A549 (cell line): ENCODE measurements around the gene SORCS1. TPM values are rescaled to one million over a fixed set of nuclear protein-coding genes. Genes with fewer than 3 reads are reported as not detected.

Experiments
- ATAC-seq, 2 experiments: fragments of 200-7000 bp in 1 of 2; fragments of >200 bp in 1 of 2; cut with Nextera tagmentation in 1 of 2; cut with Tn5 transposase in 1 of 2; 3 replicates each; pipeline versions ENCODE4 v1.8.0 to v1.9.1; 2018 to 2020; ENCODE audit warnings: mild to moderate bottlenecking in 1 of 2, moderate library complexity in 1 of 2
- CTCF ChIA-PET: fragments of 300-600 bp; sonication (Branson Sonifier 250); formaldehyde crosslinking; extraction: SDS; loops from one replicate; lab custom pipeline; 2021; ENCODE audit warnings: antibody characterized with exemption, inconsistent platforms; lab: Yijun Ruan, JAX
- POLR2A ChIA-PET: fragments of 350-600 bp; formaldehyde crosslinking; extraction: SDS; loops from one replicate; lab custom pipeline; 2021; ENCODE audit warnings: antibody characterized with exemption, inconsistent platforms; lab: Yijun Ruan, JAX
- DNase-seq, 2 experiments: peaks; one replicate each; pipeline versions ENCODE4 v3.0.0 to v3.0.0-alpha.2; 2011 to 2016; ENCODE audit warnings: low read depth in 1 of 2, low spot score in 1 of 2
- FAIRE-seq: peaks from 2 replicates; lab custom pipeline; 2011; peaks lifted over from hg19 to GRCh38; lab: Jason Lieb, UNC
- H3K27ac ChIP-seq, 2 experiments: fragments of >200 bp; sonication (Bioruptor Twin); formaldehyde crosslinking; 3 replicates each; pipeline ENCODE4 v1.5.1; 2016 to 2017
- H3K4me1 ChIP-seq: fragments of >200 bp; sonication (Bioruptor Twin); formaldehyde crosslinking; 3 replicates; pipeline ENCODE4 v1.6.1; 2016
- H3K4me2 ChIP-seq: fragments of >200 bp; sonication (Bioruptor Twin); formaldehyde crosslinking; 3 replicates; pipeline ENCODE4 v1.6.1; 2016
- H3K4me3 ChIP-seq: fragments of >200 bp; sonication (Bioruptor Twin); formaldehyde crosslinking; 3 replicates; pipeline ENCODE4 v1.5.1; 2016
- H3K9me3 ChIP-seq: fragments of >200 bp; sonication (Bioruptor Twin); formaldehyde crosslinking; 3 replicates; pipeline ENCODE4 v1.6.1; 2016
- BCL3 ChIP-seq: fragments of >200 bp; sonication (Bioruptor Twin); formaldehyde crosslinking; IDR thresholded peaks from 3 replicates; pipeline ENCODE4 v1.6.1; 2016
- BHLHE40 ChIP-seq: IDR thresholded peaks from 2 replicates; pipeline ENCODE4 v1.6.1; 2012; ENCODE audit warnings: low read depth, low read length, inconsistent platforms
- CBX8 ChIP-seq: fragments of 200-600 bp; sonication (generic); IDR thresholded peaks from 2 replicates; pipeline ENCODE4 v1.6.1; 2016
- CEBPB ChIP-seq, 2 experiments: fragments of >200 bp in 1 of 2; sonication (Bioruptor Twin) in 1 of 2; formaldehyde crosslinking in 1 of 2; IDR thresholded peaks; 2 replicates each; pipeline ENCODE4 v1.6.1; 2012 to 2016
- EHF ChIP-seq: fragments of 250-450 bp; sonication (Bioruptor Pico); IDR thresholded peaks from 2 replicates; pipeline ENCODE4 v1.5.0; 2020; ENCODE audit warnings: mild to moderate bottlenecking
- EP300 ChIP-seq, 2 experiments: fragments of >200 bp; sonication (Bioruptor Twin); formaldehyde crosslinking; IDR thresholded peaks; 2 replicates in 1 of 2; 3 replicates in 1 of 2; pipeline ENCODE4 v1.6.1; 2016 to 2017
- FOSB ChIP-seq: fragments of 250-450 bp; sonication (Bioruptor Pico); IDR thresholded peaks from 2 replicates; pipeline ENCODE4 v1.5.0; 2020; ENCODE audit warnings: mild to moderate bottlenecking, moderate library complexity
- FOXS1 ChIP-seq: fragments of 250-450 bp; sonication (Bioruptor Pico); IDR thresholded peaks from 2 replicates; pipeline ENCODE4 v1.5.0; 2020; ENCODE audit warnings: mild to moderate bottlenecking, moderate library complexity
- HDAC2 ChIP-seq: fragments of 200-600 bp; sonication (generic); IDR thresholded peaks from 2 replicates; pipeline ENCODE4 v1.6.1; 2016
- HOXB13 ChIP-seq: fragments of 250-450 bp; sonication (Bioruptor Pico); IDR thresholded peaks from 2 replicates; pipeline ENCODE4 v1.5.0; 2020; ENCODE audit warnings: low read depth, mild to moderate bottlenecking, moderate library complexity
- HOXB5 ChIP-seq: fragments of 250-450 bp; sonication (Bioruptor Pico); IDR thresholded peaks from 2 replicates; pipeline ENCODE4 v1.5.0; 2020; ENCODE audit warnings: mild to moderate bottlenecking, moderate library complexity
- KDM1A ChIP-seq: fragments of 200-600 bp; sonication (generic); IDR thresholded peaks from 2 replicates; pipeline ENCODE4 v1.6.1; 2016; ENCODE audit warnings: low read depth, mild to moderate bottlenecking
- RARB ChIP-seq: fragments of 250-450 bp; sonication (Bioruptor Pico); IDR thresholded peaks from 2 replicates; pipeline ENCODE4 v1.8.0; 2021; ENCODE audit warnings: mild to moderate bottlenecking, moderate library complexity
- RCOR1 ChIP-seq: fragments of 150-350 bp; IDR thresholded peaks from 2 replicates; pipeline ENCODE4 v1.6.1; 2014; ENCODE audit warnings: antibody characterized with exemption, low read length, low read depth
- TP53 ChIP-seq: fragments of 250-450 bp; sonication (Bioruptor Pico); IDR thresholded peaks from 2 replicates; pipeline ENCODE4 v1.5.0; 2021; ENCODE audit warnings: mild to moderate bottlenecking, moderate library complexity
- USF2 ChIP-seq: fragments of 450-650 bp; IDR thresholded peaks from 2 replicates; pipeline ENCODE4 v1.6.1; 2014; ENCODE audit warnings: antibody characterized with exemption
- ZFP36 ChIP-seq: fragments of 450-650 bp; IDR thresholded peaks from 2 replicates; pipeline ENCODE4 v1.6.1; 2014; ENCODE audit warnings: borderline replicate concordance; ENCODE audit not compliant: partially characterized antibody
- ZNF302 ChIP-seq: fragments of 250-450 bp; sonication (Bioruptor Pico); IDR thresholded peaks from 2 replicates; pipeline ENCODE4 v1.9.0; 2021; ENCODE audit warnings: inconsistent platforms, mild to moderate bottlenecking, moderate library complexity
- WGBS: methylation state at CpG from one replicate; pipeline ENCODE4 v1.1.6; 2017; ENCODE audit errors: missing lambda C conversion rate; 5-methylcytosine and 5-hydroxymethylcytosine counted together
- polyA plus RNA-seq, 4 experiments: library from polyadenylated mRNA; depleted of rRNA in 3 of 4; stranded (reverse); fragments of >200 nt; fragmentation: RNase III in 1 of 4; extraction: RNeasy Plus Mini Kit Qiagen cat#74134 plus additional on column Dnase treatment in 1 of 4; gene quantifications; 2 replicates in 3 of 4; 3 replicates in 1 of 4; pipeline ENCODE4 v1.2.3, GENCODE V29; 2011 to 2017
- TF ChIP-seq, protein P1 (sequence below): fragments of 150-350 bp; IDR thresholded peaks from 2 replicates; pipeline ENCODE4 v1.6.1; 2014; ENCODE audit warnings: low read depth, mild to moderate bottlenecking, low read length
- TF ChIP-seq, protein P2 (sequence below): IDR thresholded peaks from 2 replicates; pipeline ENCODE4 v1.6.1; 2012
- TF ChIP-seq, protein P3 (sequence below): fragments of 250-450 bp; sonication (Bioruptor Pico); IDR thresholded peaks from 2 replicates; pipeline ENCODE4 v1.5.0; 2020; ENCODE audit warnings: low read depth, mild to moderate bottlenecking, moderate library complexity
- TF ChIP-seq, protein P4 (sequence below): fragments of >200 bp; sonication (Bioruptor Twin); formaldehyde crosslinking; IDR thresholded peaks from 2 replicates; pipeline ENCODE4 v1.6.1; 2016
- TF ChIP-seq, protein P5 (sequence below): IDR thresholded peaks from 2 replicates; pipeline ENCODE4 v1.6.1; 2012; ENCODE audit warnings: low read depth, borderline replicate concordance

The SORCS1 gene
- polyA plus RNA-seq, 2 of the 4 experiments (the other 2 are of a cell fraction) = not detected

- ATAC-seq (no peak), DNase-seq (no peak), FAIRE-seq (no peak)
- Histone ChIP-seq H3K4me3 (no peak overlapping the region), H3K27ac (no peak overlapping the region), H3K4me1 (no peaks in the 10 kb centered on the region), H3K4me2 (no peak overlapping the region), H3K9me3 (no peaks in the 10 kb centered on the region)
- ChIA-PET POLR2A (no interaction called here), CTCF (no interaction called here)
- TF ChIP-seq USF2 = no peak
- WGBS = 12% methylated on average over 1 of the region's 1 CpG
Observed at GRCh38 chr10:106960812-106961211, 203.7 kb downstream of the SORCS1 start.

- 2% methylated on average over 3 of the region's 3 CpGs for WGBS
- Histone ChIP-seq H3K4me3 (no peak overlapping the region), H3K9me3 (no peaks in the 10 kb centered on the region), H3K27ac (no peak overlapping the region), H3K4me1 (no peaks in the 10 kb centered on the region), H3K4me2 (no peak overlapping the region)
- FAIRE-seq = no peak
- ATAC-seq = no peak
- ChIA-PET CTCF (no interaction called here), POLR2A (no interaction called here)
- TF ChIP-seq FOXS1 (CRISPR knock-in tag) (no peak), BHLHE40 (no peak), KDM1A (no peak), TP53 (CRISPR knock-in tag) (no peak), RCOR1 (no peak), HOXB13 (CRISPR knock-in tag) (no peak), FOSB (CRISPR knock-in tag) (no peak), RARB (CRISPR knock-in tag) (no peak), ZNF302 (CRISPR knock-in tag) (no peak)
- TF ChIP-seq, protein P1, sequence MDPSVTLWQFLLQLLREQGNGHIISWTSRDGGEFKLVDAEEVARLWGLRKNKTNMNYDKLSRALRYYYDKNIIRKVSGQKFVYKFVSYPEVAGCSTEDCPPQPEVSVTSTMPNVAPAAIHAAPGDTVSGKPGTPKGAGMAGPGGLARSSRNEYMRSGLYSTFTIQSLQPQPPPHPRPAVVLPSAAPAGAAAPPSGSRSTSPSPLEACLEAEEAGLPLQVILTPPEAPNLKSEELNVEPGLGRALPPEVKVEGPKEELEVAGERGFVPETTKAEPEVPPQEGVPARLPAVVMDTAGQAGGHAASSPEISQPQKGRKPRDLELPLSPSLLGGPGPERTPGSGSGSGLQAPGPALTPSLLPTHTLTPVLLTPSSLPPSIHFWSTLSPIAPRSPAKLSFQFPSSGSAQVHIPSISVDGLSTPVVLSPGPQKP = no peak
- TF ChIP-seq, protein P2, sequence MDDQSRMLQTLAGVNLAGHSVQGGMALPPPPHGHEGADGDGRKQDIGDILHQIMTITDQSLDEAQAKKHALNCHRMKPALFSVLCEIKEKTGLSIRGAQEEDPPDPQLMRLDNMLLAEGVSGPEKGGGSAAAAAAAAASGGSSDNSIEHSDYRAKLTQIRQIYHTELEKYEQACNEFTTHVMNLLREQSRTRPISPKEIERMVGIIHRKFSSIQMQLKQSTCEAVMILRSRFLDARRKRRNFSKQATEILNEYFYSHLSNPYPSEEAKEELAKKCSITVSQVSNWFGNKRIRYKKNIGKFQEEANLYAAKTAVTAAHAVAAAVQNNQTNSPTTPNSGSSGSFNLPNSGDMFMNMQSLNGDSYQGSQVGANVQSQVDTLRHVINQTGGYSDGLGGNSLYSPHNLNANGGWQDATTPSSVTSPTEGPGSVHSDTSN = no peak
- TF ChIP-seq, protein P3, sequence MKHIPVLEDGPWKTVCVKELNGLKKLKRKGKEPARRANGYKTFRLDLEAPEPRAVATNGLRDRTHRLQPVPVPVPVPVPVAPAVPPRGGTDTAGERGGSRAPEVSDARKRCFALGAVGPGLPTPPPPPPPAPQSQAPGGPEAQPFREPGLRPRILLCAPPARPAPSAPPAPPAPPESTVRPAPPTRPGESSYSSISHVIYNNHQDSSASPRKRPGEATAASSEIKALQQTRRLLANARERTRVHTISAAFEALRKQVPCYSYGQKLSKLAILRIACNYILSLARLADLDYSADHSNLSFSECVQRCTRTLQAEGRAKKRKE = no peak
- DNase-seq = no peak
Observed at GRCh38 chr10:106959521-106959920, 205.0 kb downstream of the SORCS1 start.

GRCh38 chr10:106958589-106959361 is 205.7 kb downstream of the SORCS1 start:
- no peaks in the 10 kb centered on the region for H3K9me3 ChIP-seq
- no peak overlapping the region for H3K4me2 ChIP-seq
- H3K4me3 ChIP-seq = no peak overlapping the region
- no peak overlapping the region for H3K27ac ChIP-seq
- POLR2A ChIA-PET = no interaction called here
- no peak for DNase-seq
- WGBS = 22% methylated on average over 11 of the region's 11 CpGs
- no peaks in the 10 kb centered on the region for H3K4me1 ChIP-seq
- ATAC-seq = no peak
- no peak for TF ChIP-seq EHF (CRISPR knock-in tag)
- no peak for TF ChIP-seq HDAC2
- TF ChIP-seq EP300 (IDR thresholded peaks at IDR 0.05) = no peak
- TF ChIP-seq, protein P4, sequence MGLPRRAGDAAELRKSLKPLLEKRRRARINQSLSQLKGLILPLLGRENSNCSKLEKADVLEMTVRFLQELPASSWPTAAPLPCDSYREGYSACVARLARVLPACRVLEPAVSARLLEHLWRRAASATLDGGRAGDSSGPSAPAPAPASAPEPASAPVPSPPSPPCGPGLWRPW = no peak
- no peak for TF ChIP-seq CBX8
- no peak for TF ChIP-seq FOXS1 (CRISPR knock-in tag)
- TF ChIP-seq, protein P5, sequence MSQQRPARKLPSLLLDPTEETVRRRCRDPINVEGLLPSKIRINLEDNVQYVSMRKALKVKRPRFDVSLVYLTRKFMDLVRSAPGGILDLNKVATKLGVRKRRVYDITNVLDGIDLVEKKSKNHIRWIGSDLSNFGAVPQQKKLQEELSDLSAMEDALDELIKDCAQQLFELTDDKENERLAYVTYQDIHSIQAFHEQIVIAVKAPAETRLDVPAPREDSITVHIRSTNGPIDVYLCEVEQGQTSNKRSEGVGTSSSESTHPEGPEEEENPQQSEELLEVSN = no peak
- TF ChIP-seq BCL3 = no peak
- no peak for TF ChIP-seq HOXB5 (CRISPR knock-in tag)
- no peak for TF ChIP-seq ZFP36
- TF ChIP-seq CEBPB (IDR thresholded peaks at IDR 0.05) = no peak
- CTCF ChIA-PET = no interaction called here
- FAIRE-seq = no peak
